Measurements from ENCODE around the gene CD200.
"Not testable (repeated sequence)": the region's sequence is repeated elsewhere in the genome, so short reads cannot be mapped to it uniquely, and the experiment has no call there.

The CD200 gene

DNA sequence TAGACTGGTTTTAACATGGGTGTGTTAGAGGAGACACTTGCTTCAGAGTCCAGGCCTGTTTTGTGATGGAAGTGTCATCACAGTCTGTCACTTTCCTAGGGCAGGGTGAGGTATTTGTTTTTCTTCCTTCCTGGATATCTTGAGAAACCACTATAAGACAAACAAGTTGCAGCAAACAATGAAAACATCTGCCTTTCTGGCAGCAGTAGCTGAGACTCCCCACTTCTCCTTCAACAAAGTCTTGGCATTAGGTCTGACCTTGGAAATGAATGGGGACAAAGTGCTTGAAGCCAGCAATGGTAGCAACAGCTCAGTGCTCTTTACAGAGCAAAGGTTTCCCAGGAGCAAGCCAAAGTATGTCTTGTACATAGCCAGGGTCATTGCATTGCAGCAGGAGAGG is 64.6 kb downstream of the CD200 start:
- H3K4me3 ChIP-seq (ENCODE audit: low read length) = no peak overlapping the region
- no peaks in the 10 kb centered on the region for H3K36me3 ChIP-seq (replicated peaks; ENCODE audit: insufficient read depth, low read length)
- no peak overlapping the region for H3K9ac ChIP-seq (ENCODE audit: low read length)
- H3K4me1 ChIP-seq (ENCODE audit: low read length) = no peaks in the 10 kb centered on the region
- no peaks in the 10 kb centered on the region for H3K9me3 ChIP-seq (replicated peaks; ENCODE audit: insufficient read depth, low read length)
- H3K27ac ChIP-seq (ENCODE audit: low read length) = no peak overlapping the region
- no peaks in the 10 kb centered on the region for H3K79me2 ChIP-seq (ENCODE audit: low read length)
- H4K20me1 ChIP-seq (ENCODE audit: insufficient read depth, low read length) = no peaks in the 10 kb centered on the region
- no peak for TF ChIP-seq EZH2 (optimal IDR thresholded peaks at IDR 0.05; ENCODE audit: low read depth, low read length)
- TF ChIP-seq EZH2phosphoT487 (IDR thresholded peaks at IDR 0.05; ENCODE audit: low read length) = no peak
- H3K27me3 ChIP-seq (replicated peaks; ENCODE audit: insufficient read depth, low read length) = no peaks in the 10 kb centered on the region
- DNase-seq = no peak
- no peak overlapping the region for H3K4me2 ChIP-seq (ENCODE audit: low read depth, low read length)
- no peaks in the 10 kb centered on the region for H3F3A ChIP-seq (ENCODE audit: insufficient read depth, low read length)
- H2AFZ ChIP-seq (ENCODE audit: low read length) = no peak overlapping the region
- H3K9me2 ChIP-seq (replicated peaks; ENCODE audit: insufficient read depth, low read length) = no peaks in the 10 kb centered on the region

DNA sequence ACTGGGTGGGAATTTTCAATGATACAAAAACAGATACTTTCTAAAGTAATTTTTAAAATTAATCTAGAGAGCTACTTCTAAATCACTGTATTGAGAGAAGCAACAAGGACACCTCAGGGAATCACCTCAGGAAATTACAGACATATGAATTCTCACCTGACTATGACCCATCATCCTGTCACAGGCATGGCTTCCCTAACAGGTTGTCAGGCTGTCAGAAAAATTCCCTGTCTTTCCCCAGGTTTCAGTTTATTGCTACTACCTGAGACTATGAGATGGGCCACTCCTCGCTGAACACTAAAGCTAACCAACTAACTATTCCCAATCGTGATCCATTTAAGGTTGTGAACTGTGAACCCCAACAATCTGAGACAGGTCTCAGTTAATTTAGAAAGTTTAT is 66.1 kb downstream of the CD200 start:
- H3K36me3 ChIP-seq (replicated peaks; ENCODE audit: insufficient read depth, low read length) = no peaks in the 10 kb centered on the region
- no peak overlapping the region for H3K27ac ChIP-seq (ENCODE audit: low read length)
- H3K9me3 ChIP-seq (replicated peaks; ENCODE audit: insufficient read depth, low read length) = no peaks in the 10 kb centered on the region
- H3F3A ChIP-seq (ENCODE audit: insufficient read depth, low read length) = no peaks in the 10 kb centered on the region
- no peaks in the 10 kb centered on the region for H3K9me2 ChIP-seq (replicated peaks; ENCODE audit: insufficient read depth, low read length)
- H3K9ac ChIP-seq (ENCODE audit: low read length) = no peak overlapping the region
- no peak overlapping the region for H3K4me3 ChIP-seq (ENCODE audit: low read length)
- H3K4me1 ChIP-seq (ENCODE audit: low read length) = no peaks in the 10 kb centered on the region
- no peak for DNase-seq
- H3K4me2 ChIP-seq (ENCODE audit: low read depth, low read length) = no peak overlapping the region
- no peaks in the 10 kb centered on the region for H4K20me1 ChIP-seq (ENCODE audit: insufficient read depth, low read length)
- H3K27me3 ChIP-seq (replicated peaks; ENCODE audit: insufficient read depth, low read length) = no peaks in the 10 kb centered on the region
- TF ChIP-seq, protein P1, sequence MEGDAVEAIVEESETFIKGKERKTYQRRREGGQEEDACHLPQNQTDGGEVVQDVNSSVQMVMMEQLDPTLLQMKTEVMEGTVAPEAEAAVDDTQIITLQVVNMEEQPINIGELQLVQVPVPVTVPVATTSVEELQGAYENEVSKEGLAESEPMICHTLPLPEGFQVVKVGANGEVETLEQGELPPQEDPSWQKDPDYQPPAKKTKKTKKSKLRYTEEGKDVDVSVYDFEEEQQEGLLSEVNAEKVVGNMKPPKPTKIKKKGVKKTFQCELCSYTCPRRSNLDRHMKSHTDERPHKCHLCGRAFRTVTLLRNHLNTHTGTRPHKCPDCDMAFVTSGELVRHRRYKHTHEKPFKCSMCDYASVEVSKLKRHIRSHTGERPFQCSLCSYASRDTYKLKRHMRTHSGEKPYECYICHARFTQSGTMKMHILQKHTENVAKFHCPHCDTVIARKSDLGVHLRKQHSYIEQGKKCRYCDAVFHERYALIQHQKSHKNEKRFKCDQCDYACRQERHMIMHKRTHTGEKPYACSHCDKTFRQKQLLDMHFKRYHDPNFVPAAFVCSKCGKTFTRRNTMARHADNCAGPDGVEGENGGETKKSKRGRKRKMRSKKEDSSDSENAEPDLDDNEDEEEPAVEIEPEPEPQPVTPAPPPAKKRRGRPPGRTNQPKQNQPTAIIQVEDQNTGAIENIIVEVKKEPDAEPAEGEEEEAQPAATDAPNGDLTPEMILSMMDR (IDR thresholded peaks at IDR 0.05; ENCODE audit: low read length) = no peak
- TF ChIP-seq EZH2 (optimal IDR thresholded peaks at IDR 0.05; ENCODE audit: low read depth, low read length) (no peak), EZH2phosphoT487 (IDR thresholded peaks at IDR 0.05; ENCODE audit: low read length) (no peak)
- H2AFZ ChIP-seq (ENCODE audit: low read length) = no peak overlapping the region
- H3K79me2 ChIP-seq (ENCODE audit: low read length) = no peaks in the 10 kb centered on the region

DNA sequence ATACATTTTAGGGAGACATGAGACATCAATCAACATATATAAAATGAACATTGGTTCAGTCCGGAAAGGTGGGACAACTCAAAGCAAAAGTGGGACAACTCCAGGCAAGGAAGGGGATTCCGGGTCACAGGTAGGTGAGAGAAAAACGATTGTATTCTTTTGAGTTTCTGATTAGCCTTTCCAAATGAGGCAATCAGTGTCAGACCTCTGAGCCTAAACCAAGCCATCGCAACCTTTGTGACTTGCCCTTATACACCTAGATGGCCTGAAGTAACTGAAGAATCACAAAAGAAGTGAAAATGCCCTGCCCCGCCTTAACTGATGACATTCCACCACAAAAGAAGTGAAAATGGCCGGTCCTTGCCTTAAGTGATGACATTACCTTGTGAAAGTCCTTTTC is 66.6 kb downstream of the CD200 start:
- not testable (repeated sequence) for H3K36me3 ChIP-seq (replicated peaks; ENCODE audit: insufficient read depth, low read length); H3K9me3 ChIP-seq (replicated peaks; ENCODE audit: insufficient read depth, low read length); H3K9me2 ChIP-seq (replicated peaks; ENCODE audit: insufficient read depth, low read length); H3K4me2 ChIP-seq (ENCODE audit: low read depth, low read length); H3K79me2 ChIP-seq (ENCODE audit: low read length); H3K4me3 ChIP-seq (ENCODE audit: low read length); H2AFZ ChIP-seq (ENCODE audit: low read length); H3K27me3 ChIP-seq (replicated peaks; ENCODE audit: insufficient read depth, low read length); H4K20me1 ChIP-seq (ENCODE audit: insufficient read depth, low read length); DNase-seq; H3K4me1 ChIP-seq (ENCODE audit: low read length); H3K9ac ChIP-seq (ENCODE audit: low read length); H3F3A ChIP-seq (ENCODE audit: insufficient read depth, low read length); H3K27ac ChIP-seq (ENCODE audit: low read length)

DNA sequence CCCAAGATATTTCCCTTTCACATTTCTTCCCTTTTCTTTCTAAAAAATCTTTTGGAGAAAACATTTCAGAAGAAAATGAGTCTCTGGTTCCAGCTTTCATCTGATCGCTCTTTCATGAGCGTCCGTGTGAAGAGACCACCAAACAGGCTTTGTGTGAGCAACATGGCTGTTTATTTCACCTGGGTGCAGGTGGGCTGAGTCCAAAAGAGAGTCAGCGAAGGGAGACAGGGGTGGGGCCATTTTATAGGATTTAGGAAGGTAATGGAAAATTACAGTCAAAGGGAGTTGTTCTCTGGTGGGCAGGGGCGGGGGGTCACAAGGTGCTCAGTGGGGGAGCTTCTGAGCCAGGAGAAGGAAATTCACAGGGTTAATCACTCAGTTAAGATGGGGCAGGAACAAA is 67.4 kb downstream of the CD200 start:
- not testable (repeated sequence) for H3K27ac ChIP-seq (ENCODE audit: low read length); H3K4me1 ChIP-seq (ENCODE audit: low read length); H3K4me3 ChIP-seq (ENCODE audit: low read length); DNase-seq; H3F3A ChIP-seq (ENCODE audit: insufficient read depth, low read length); H3K9me2 ChIP-seq (replicated peaks; ENCODE audit: insufficient read depth, low read length); H3K9ac ChIP-seq (ENCODE audit: low read length); H2AFZ ChIP-seq (ENCODE audit: low read length); H3K79me2 ChIP-seq (ENCODE audit: low read length); H4K20me1 ChIP-seq (ENCODE audit: insufficient read depth, low read length); H3K9me3 ChIP-seq (replicated peaks; ENCODE audit: insufficient read depth, low read length); H3K27me3 ChIP-seq (replicated peaks; ENCODE audit: insufficient read depth, low read length); H3K36me3 ChIP-seq (replicated peaks; ENCODE audit: insufficient read depth, low read length); H3K4me2 ChIP-seq (ENCODE audit: low read depth, low read length)

DNA sequence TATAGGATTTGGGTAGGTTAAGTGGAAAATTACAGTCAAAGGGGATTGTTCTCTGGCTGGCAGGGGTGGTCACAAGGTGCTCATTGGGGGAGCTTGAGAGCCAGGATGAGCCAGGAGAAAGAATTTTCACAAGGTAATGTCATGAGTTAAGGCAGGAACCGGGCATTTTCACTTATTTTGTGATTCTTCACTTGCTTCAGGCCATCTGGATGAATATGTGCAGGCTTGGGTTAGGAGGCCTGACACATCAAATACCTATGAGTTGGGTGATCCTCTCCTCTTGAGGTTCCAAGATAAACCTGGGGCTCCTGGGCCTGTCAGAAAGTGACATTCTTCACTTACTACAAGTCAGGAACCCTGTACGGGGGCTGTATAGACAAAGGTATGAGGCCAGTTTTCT is 68.7 kb downstream of the CD200 start:
- no peaks in the 10 kb centered on the region for H3K4me1 ChIP-seq (ENCODE audit: low read length)
- TF ChIP-seq, protein P1 (IDR thresholded peaks at IDR 0.05; ENCODE audit: low read length) = no peak
- TF ChIP-seq EZH2 (optimal IDR thresholded peaks at IDR 0.05; ENCODE audit: low read depth, low read length) (no peak), EZH2phosphoT487 (IDR thresholded peaks at IDR 0.05; ENCODE audit: low read length) (no peak)

More for the DNA sequence above, 68.7 kb downstream of the CD200 start:
- no peak for DNase-seq
- Histone ChIP-seq H3F3A (ENCODE audit: insufficient read depth, low read length) (no peaks in the 10 kb centered on the region), H4K20me1 (ENCODE audit: insufficient read depth, low read length) (no peaks in the 10 kb centered on the region), H3K9me3 (replicated peaks; ENCODE audit: insufficient read depth, low read length) (no peaks in the 10 kb centered on the region), H3K4me3 (ENCODE audit: low read length) (no peak overlapping the region), H3K9me2 (replicated peaks; ENCODE audit: insufficient read depth, low read length) (no peaks in the 10 kb centered on the region), H3K9ac (ENCODE audit: low read length) (no peak overlapping the region), H3K27me3 (replicated peaks; ENCODE audit: insufficient read depth, low read length) (no peaks in the 10 kb centered on the region), H3K4me2 (ENCODE audit: low read depth, low read length) (no peak overlapping the region), H3K79me2 (ENCODE audit: low read length) (no peaks in the 10 kb centered on the region), H3K36me3 (replicated peaks; ENCODE audit: insufficient read depth, low read length) (no peaks in the 10 kb centered on the region), H2AFZ (ENCODE audit: low read length) (no peak overlapping the region), H3K27ac (ENCODE audit: low read length) (no peak overlapping the region)
